Stimulated activated CD4-positive, alpha-beta T cell treated with anti-CD3 and anti-CD28 coated beads, TNF-alpha, amount 100 ng/mL, for 1 hour (primary cell): ENCODE measurements around the gene FUOM.

Experiments used
- DNase-seq, 3 donors: peaks; one replicate each; pipeline ENCODE4 v3.0.0-alpha.2; 2020; ENCODE audit warnings: low read depth in 3 of 3, low spot score in 1 of 3

FUOM gene

GRCh38 chr10:133353202-133353959, 4.4 kb downstream of the FUOM start:
- DNase-seq: no peak

DNA sequence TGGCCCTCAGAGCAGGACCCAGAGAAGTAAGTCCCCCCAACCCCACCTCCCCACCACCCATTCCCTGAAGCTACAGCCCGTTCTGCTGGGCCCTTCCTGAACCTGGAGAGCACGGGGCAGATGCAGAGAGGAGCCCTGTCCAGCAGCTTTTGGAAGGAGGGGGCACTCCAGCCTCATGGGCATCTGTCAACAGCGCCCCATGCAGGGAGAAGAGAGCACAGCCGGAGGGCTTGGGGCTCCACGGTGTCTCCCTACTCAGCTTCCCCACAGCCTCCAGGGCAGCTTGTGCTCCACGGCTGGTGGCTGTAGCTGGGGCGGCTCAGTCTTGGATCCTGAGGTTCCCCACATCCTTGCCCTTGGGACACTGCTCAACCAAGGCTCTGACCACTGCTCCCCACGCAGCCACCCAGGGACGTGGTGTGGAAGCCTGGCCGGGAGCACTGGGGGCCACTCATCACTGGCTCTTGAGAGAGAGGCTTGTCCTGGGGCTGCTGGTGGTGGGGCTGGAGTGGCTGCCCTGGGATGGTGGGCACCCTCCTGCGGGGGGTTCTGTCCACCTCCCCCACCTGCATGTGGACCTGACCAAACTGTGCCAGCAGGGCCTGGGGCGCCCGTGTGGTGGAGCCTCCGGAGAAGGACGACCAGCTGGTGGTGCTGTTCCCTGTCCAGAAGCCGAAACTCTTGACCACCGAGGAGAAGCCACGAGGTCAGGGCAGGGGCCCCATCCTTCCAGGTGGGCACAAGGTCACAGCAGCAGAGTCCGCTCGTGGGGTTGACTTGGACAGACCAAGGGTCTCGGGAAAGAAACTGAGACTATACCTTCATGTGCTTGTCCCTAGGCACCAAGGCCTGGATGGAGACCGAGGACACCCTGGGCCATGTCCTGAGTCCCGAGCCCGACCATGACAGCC, 6.2 kb downstream of the FUOM start:
- DNase-seq: no peak

DNA sequence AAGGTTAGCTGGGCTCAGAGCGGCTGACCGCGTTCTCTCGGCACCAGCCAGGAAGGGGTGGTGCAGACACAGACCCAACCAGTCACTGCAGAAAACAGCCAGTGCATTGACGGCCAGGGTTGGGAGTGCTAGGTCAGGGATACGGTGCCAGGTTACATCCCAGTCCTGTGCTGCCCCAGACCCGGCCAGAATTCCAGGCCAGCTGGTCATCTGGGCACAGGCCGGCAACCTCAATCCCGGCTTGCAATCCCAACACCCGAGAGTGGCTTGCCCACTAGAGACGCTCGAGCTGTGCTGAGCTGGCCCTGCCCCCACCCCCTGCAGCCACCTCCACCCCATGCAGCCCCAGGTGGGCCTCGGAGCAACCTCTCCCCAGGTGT, 6.9 kb downstream of the FUOM start:
- DNase-seq: no peak

DNA sequence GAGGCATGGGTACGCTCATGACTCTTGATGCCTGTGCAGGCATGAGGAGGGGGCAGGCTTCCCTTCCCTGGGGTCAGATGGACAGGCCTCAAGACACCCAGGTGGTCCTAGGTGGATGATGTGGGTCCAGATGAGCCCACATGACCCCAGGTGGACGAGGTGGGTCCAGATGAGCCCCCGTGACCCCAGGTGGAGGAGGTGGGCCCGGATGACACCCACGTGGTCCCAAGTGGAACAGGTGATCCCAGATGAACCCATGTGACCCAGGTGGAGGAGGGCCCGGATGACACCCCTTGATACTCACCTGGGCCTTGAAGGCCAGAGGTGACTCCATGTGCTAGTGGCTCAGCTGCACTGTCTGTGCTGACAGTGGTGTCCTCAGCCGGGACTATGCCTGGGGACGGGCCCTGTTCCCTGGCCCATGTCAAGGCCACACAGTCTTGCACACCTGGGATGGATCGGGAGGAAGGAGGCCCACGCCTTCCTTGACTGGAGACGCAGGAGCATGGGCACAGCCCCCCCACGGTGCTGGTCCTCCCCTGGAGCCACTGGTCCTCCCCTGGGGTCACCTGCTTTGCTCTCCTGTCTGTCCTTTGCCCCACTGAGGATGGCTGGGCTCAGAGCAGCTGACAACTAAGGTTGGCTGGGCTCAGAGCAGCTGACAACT, 7.4 kb downstream of the FUOM start:
- no peak for DNase-seq

DNA sequence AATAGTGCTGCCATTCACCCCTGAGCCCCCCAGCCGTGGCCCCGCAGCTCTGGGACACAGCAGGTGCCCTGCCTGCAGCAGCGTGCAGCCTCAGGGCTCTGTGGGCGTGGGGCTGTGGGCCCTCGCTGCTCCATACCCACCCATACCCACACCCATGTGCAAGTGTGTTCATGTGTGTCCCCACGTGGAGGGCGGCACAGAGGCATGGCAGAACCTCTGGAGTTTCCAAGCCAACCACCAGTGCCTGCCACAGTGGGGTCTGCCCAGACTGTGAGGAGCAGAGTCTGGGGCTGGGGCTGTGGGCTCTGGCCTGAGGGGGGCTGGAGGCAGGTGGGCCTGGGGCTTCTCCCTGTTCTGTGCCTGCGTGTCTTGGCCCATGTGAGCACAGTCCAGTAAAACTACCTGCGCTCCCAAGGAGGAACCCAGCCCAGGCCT, 8.2 kb downstream of the FUOM start:
- no peak for DNase-seq

DNA sequence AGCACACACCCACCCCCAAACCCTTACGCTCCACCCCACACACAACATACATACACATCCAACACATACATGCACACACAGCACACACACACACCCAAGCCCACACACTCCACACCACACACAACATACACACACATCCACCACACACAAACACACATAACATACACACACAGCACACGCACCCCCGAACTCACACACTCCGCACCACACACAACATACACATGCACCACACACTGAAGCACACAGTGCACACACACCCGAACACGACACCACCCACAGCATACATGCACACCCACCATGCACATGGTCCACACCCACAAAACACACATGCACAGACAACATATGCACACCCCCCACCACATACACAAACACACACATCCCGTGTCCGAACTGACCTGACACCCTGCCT, 8.7 kb downstream of the FUOM start:
- no peak for DNase-seq

- DNase-seq: no peak
Observed at GRCh38 chr10:133347710-133348517, 9.9 kb downstream of the FUOM start.

DNA sequence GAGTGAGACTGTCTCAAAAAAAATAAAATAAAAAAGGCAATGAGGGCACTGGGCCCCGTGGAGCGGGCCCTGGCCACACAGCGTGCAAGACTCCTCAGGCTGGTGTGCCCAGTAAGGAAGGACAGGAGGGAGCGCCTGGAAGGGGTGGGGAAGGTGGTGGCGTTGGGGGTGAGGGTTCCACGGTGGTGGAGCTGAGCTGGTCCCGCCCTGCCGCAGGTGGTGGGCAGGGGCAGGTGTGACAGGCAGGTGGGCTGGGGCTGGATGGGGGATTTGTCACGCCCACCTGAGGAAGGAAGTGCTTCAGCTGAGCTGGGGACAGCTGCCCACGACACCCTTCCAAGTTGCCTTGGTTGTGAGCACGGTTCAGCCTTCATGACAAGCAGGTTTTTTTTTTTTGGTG, 11.4 kb downstream of the FUOM start:
- no peak for DNase-seq

- no peak for DNase-seq
Observed at GRCh38 chr10:133344236-133344635, 13.6 kb downstream of the FUOM start.

- DNase-seq: no peak
Observed at GRCh38 chr10:133343558-133343957, 14.3 kb downstream of the FUOM start.

DNA sequence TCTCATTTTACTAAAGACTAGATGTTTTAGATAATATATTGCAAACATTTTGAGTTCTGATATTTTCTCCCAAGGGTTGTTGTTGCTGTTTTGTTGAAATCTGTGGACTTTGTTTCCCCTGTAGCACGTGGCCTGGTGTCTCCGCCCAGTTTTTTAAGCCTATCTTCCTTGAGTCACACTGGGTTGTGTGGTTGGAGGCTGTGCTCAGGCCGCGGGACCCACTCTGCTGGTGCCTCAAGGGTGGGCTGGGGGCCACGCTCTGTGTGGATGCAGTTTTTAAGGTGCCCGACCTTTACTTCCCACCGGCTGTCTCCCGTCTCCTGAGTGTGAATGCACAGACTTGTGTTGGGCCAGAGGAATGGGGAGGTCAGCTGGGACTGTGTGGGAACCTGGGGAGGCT, 14.9 kb downstream of the FUOM start:
- no peak for DNase-seq

- no peak for DNase-seq
Observed at GRCh38 chr10:133341983-133342382, 15.8 kb downstream of the FUOM start.

GRCh38 chr10:133339708-133340380, 18.0 kb downstream of the FUOM start:
- no peak for DNase-seq

DNA sequence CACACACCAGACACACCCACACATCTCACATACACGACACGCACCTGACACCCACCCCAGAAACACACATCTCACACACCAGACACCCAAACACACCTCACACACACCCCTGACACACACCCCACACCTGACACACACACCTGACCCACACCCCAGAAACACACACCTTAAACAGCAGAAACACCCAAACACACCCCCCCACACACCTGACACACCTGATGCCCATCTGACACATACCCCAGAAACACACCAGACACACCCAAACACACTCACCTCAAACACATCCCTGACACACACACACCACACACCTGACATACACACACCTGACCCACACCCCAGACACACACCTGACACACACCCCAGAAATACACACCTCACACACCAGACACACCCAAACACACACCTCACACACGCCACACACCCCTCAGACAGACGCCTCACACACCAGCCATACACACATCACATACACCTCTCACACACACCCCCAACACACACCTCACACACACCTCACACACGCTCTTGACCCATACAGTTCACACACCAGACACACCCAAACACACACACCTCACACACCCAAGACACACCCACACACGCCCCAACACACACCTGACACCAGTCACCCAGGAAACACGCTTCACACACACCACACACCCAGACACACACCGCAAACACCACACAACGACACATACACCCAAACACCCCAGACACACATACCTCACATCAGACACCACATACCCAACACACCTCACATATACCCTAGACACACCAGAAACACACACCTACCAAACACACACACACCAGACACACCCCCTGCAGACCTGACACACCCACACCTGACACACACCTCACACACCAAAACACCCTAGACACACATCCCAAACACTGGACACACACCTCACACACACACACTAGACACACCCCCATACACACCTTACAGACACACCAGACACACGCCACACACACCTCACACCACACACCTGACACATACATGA, 19.4 kb downstream of the FUOM start:
- DNase-seq: no peak

DNA sequence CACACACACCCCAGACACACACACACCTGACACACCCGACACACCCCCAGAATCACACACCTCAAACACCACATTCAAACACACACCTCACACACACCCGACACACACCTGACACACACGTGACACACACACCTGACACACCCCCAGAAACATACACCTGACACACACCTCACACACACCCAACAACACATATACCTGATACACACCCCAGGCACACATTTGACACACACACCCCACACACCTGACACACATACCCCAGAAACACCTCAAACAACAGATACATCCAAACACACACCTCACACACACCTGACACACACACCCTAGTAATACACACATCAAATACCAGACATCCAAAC, 20.5 kb downstream of the FUOM start:
- DNase-seq: no peak

DNA sequence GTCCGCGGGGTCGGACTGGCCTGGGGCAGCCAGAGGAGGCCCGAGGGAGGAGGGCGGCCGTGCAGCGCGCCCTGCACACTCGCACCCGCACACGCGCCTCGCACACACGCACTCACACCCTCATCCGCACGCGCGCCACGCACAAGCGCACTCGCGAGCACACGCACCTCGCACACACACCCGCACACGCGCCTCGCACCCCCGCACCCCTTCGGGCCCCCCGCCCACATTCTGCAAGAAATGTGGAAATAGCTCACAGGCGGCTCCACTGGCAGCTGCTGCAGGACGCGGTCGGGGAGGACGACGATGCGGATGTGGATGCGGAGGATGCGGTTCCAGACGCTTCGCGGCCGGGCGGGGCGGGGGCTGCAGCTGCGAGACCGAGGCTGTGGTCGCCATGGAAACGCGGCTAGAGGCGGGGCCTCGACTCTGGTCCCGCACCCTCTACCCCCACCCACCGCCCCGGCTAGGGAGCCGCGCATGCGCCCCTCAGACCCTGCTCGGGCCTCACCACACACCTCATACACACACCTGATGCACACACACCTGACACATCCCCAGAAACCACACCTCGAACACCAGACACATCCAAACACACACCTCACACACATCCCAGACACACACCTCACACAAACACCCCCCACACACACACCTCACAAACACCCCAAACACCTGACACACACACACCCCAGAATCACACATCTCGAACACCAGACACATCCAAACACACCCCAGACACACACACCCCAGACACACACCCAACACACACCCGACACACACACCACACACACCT, 21.0 kb downstream of the FUOM start, which contains the start of gene CALY:
Gene CALY, minus strand, starts transcription at position 320 of the 793 bp plus-strand sequence. CDS start 7,907 bp downstream, outside the sequence.
- peak; percentile 46 to 74 (median 61) for DNase-seq

DNA sequence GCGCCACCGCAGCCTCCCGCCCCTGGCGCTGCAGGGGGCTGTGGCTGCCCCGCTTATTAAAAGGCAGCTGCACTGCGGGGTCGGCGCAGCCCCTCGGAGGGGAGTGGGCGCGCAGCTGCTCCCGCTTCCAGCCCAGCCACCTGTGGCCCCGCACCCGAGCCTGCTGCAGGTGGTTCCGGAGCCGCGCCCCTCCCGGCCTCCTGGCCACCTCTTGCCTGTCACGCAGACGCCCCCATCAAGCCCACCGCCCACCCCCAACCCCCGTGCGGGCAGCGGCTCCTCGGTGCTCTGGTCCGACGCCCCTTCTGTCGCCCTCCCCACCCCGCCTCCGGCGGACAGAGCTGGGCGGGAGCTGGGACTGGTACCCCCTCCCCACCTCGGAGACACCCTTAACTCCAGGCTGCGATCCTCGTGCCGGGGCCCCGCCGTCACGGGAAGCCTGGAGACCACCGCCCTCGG, 21.7 kb downstream of the FUOM start:
- no peak for DNase-seq
